COR-L47 (cell line): ENCODE results near the gene ATP5ME.

Source experiments
- DNase-seq: peaks from one replicate; lab custom pipeline; 2025; lab: John Stamatoyannopoulos, UW

The ATP5ME gene

GRCh38 chr4:633406-633805, 40.7 kb downstream of the ATP5ME start:
- no peak for DNase-seq

GRCh38 chr4:632926-633325, 41.1 kb downstream of the ATP5ME start:
- no peak for DNase-seq

GRCh38 chr4:632196-632790, 41.8 kb downstream of the ATP5ME start:
- DNase-seq, result no peak

- DNase-seq, result no peak
Measured at GRCh38 chr4:630656-631055, 43.4 kb downstream of the ATP5ME start.

GRCh38 chr4:629915-630641, 44.0 kb downstream of the ATP5ME start:
- no peak for DNase-seq

GRCh38 chr4:629636-629914, 44.5 kb downstream of the ATP5ME start:
- DNase-seq, result no peak

GRCh38 chr4:628821-629635, 45.0 kb downstream of the ATP5ME start:
- DNase-seq, result no peak

- DNase-seq, result no peak
Measured at GRCh38 chr4:628311-628741, 45.8 kb downstream of the ATP5ME start.

GRCh38 chr4:627347-628125, 46.5 kb downstream of the ATP5ME start:
- DNase-seq, result no peak

GRCh38 chr4:626201-627091, 47.6 kb downstream of the ATP5ME start:
- no peak for DNase-seq

GRCh38 chr4:625631-626161, 48.4 kb downstream of the ATP5ME start:
- no peak for DNase-seq

- no peak for DNase-seq
Measured at GRCh38 chr4:624705-625590, 49.1 kb downstream of the ATP5ME start, which contains the start of gene PDE6B. Gene PDE6B (plus strand): TSS chr4:625573. CDS start chr4:625627, 54 bp downstream.

GRCh38 chr4:623914-624566, 50.0 kb downstream of the ATP5ME start:
- no peak for DNase-seq

- DNase-seq, result no peak
Measured at GRCh38 chr4:622996-623913, 50.8 kb downstream of the ATP5ME start.
